GM20431 (cell line): ENCODE results near the gene IFIT3.

Experiments used
- in situ Hi-C: fragments of 300-500 bp; cut with MseI, MboI; formaldehyde crosslinking; loops from one replicate; pipeline ENCODE4 v1.15.0; 2020; ENCODE audit warnings: low sequenced_read_pairs; ENCODE audit not compliant: unreplicated experiment

Gene IFIT3

DNA sequence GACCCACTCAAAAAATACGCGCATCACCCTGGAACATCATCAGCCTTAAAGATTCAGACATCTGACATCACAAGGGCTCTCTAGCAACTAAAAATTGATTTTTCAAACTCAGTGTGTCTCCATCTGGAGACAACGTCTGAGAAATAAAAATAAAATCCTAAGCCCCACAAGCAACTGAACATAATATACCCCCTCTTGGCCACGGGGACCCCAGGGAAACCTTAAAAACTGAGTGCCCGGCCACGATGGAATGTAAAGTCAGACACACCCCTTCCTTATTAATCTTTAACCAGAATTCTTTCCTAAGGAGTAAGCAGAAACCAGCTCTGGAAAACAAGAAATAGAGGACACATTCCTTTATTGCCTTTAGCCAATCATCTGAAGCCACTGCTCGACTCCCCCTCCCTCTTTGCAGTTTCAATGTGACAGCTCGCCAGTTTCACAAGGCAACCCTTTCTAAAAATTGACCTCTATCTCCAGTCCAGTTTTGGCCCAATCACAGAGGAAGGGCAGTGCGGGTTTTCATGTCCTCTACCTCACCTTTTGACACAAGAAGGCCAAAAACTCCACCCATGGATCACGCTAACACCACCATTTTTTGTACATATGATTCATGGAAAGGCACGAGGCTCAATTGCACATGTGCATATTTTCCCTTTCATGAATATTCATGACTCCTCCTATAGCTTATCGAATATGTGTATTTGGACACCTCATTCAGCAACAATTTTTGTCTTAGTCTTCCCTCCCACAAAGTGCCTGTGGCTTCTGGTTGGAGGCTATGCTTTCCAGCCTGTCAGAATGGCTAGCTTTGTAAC lies 24.2 kb downstream of the IFIT3 start:
- in situ Hi-C loops: no loop called here

GRCh38 chr10:89352802-89353201 lies 25.0 kb downstream of the IFIT3 start:
- in situ Hi-C loops: no loop called here

- in situ Hi-C loops: no loop called here
Observed at GRCh38 chr10:89355394-89355931, 27.7 kb downstream of the IFIT3 start.

- in situ Hi-C loops: no loop called here
Observed at GRCh38 chr10:89357096-89357495, 29.3 kb downstream of the IFIT3 start.

GRCh38 chr10:89357975-89358374 lies 30.2 kb downstream of the IFIT3 start:
- in situ Hi-C loops: no loop called here

DNA sequence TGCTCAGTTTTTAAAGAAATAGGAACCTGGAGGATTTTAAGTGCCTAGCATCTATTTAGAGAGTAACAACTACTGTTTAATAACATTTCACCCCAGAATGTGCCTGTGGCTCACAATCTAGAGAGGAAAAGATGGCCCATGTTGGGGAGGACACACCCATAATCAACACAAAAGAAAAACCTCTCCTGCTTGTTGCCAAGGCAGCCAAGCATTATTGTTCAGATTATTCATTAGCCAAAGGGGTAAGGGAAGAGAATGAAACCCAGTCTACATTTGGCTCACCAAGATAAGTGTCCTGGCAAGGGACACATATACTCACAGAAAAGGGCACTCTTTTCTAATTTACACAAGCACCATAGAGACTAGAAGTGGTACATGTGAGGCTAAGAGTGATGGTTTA lies 32.4 kb downstream of the IFIT3 start:
- in situ Hi-C loops: no loop called here

- in situ Hi-C loops: no loop called here
Observed at GRCh38 chr10:89362929-89363328, 35.1 kb downstream of the IFIT3 start.

- in situ Hi-C loops: no loop called here
Observed at GRCh38 chr10:89363729-89364442, 36.1 kb downstream of the IFIT3 start.

DNA sequence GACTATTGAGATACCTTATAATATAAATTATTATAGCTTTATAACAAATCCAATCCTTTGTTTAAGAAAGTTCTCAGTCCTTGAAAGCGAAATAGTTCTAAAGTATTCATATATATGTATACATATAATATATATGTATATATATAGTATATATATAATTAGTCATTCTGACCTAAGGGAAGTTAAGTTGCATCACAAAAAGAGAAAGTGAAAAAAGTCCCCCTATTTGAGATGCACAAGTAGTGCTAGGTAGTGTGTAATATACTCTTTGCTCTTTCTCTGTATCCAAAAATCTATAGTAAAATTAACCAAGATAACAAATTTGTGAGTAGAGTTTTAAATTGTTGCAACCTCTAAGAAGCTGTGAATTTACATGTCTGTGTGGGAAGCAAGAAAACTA lies 36.7 kb downstream of the IFIT3 start:
- in situ Hi-C loops: no loop called here

GRCh38 chr10:89367529-89367928 lies 39.7 kb downstream of the IFIT3 start:
- in situ Hi-C loops: no loop called here

DNA sequence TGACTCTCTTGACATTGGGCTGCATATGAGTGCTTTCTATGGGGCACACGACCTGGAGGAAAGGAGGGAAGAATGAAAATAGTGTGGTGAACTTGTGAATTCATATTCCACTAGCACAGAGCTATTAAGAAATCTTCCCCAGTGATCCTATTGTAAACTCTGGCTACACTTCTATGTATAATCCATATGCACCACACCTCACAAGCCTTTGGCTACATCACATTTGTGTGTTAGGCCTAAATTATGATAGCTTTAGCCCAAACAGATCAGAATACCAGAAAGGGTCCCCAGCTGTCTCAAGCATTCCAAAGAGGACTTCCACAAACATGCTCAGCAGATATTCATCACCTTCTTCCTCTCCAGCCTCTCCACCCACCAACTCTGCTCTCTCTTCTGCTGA lies 40.3 kb downstream of the IFIT3 start:
- in situ Hi-C loops: no loop called here

- in situ Hi-C loops: no loop called here
Observed at GRCh38 chr10:89369156-89370105, 41.6 kb downstream of the IFIT3 start.

DNA sequence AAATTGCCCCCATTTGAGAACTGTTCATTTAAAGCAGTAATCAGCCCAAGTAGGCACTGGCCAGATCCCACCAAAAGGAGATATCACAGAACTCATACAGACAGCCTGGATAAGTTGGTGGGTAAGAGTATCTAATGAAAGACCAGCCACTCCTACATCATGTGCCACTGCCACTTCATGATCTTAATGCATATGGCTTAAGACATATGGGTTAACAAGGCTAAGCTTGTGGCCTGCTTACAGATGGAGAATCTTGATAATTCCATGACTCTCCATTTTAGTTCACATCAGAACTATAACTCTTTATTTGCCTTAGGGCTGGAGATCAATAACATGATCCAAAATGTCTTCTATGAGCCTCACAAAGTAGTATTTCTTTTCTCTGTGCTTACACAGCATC lies 43.3 kb downstream of the IFIT3 start:
- in situ Hi-C loops: no loop called here

GRCh38 chr10:89371987-89372386 lies 44.2 kb downstream of the IFIT3 start:
- in situ Hi-C loops: no loop called here

GRCh38 chr10:89373916-89374711 lies 46.3 kb downstream of the IFIT3 start:
- in situ Hi-C loops: no loop called here

DNA sequence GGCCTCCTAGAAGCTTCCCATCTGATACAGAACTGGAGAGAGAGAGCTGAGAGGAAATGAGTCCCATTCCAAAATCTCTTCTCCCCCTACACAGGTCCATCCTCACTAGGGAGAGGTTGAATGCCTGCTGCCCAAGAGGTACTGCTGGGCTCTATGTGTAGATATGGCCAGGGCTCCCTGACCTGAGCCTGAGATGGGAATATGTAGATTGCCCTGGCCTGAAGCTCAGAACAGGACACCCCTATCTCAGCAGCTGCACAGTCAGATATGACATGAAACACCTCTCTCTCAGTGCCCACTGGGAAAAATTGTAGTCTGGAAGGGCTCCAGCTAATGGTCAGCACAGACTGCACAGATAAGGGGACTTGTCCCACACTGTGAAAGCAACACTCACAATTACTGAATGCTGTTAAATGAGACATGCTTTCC lies 46.9 kb downstream of the IFIT3 start:
- in situ Hi-C loops: no loop called here

DNA sequence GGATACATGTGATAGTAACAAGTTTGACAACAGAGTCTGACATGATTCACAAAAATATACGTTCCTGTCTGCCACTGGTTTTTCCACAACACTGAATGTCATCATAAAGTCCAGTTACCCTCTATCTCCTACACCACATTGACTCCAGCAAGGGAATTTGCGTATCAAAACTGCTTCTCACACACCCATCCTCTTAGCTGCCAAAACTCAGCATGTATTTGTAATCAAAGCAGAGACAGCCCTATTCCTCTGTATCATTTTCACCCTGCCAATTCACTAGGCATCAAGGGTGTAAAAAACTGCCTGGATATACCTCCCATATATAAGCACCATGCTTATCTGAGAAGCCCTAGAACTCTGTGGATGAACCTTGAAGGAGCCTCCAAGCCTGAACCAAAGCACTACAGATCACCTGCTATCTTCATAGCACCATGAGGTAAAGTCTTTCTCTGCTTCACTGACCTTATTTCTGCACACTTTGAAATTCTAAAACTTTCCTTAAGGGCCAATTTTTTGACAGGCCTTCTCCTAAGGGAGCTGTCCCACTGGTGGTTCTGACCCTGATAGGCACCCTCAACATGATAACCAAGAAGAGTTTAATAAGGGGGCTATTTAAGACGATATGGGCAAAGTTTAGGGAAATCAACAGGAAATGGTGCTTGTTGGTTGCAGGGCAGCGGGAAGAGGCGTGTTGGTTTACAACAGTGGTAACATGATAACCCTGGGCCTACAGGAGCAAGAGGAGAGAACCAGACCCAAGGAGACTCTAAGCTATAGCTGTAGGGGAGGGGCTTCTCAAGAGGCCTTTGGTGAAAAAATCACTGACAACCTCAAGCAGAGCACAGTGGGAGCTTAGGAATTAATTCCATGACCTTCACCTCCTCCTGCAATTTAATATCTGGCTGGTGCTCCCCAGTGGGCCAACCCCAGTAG lies 50.2 kb downstream of the IFIT3 start, which contains the start of gene IFIT1B:
Gene IFIT1B, plus strand, starts transcription at position 352 of the 933 bp plus-strand sequence. Its CDS starts 80 bp downstream, at position 432.
- in situ Hi-C loops: no loop called here

DNA sequence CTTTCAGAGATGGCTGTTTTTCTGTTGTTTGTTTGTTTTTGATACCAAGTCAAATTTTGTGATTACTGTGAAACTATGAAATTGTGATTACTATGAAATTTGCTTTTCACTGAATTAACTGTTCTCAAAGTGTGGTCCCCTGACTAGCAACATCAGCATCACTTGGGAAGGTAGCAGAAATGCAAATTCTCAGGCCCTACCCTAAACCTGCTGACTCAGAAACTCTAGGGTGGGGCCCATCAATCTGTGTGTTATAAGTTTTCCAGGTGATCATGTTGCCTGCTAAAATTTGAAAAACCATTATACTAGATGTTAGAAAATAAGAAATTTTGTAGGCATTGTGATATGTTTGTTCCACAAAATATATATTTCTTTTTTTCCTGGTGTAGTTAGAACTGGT lies 51.3 kb downstream of the IFIT3 start:
- in situ Hi-C loops: no loop called here
